ENCODE results near the gene DAP. TPM values are rescaled to one million over a fixed set of nuclear protein-coding genes. Genes with fewer than 3 reads are reported as not detected.

DAP gene
- total RNA-seq, 3 donors from 2014 or later (not counting 1 experiment from before 2014, with no cell fraction given), result 38.4 to 48.9 (median 44.9) TPM

GRCh38 chr5:10744681-10745080 is 16.4 kb downstream of the DAP start:
- H3K27me3 ChIP-seq (ENCODE audit: control insufficient read depth, insufficient read depth, low read length), result no peaks in the 10 kb centered on the region
- peaks cover 24% of the 10 kb centered on the region for H3K36me3 ChIP-seq (ENCODE audit: control insufficient read depth, insufficient read depth, low read length)
- no peak for TF ChIP-seq CTCF (IDR thresholded peaks at IDR 0.05)
- H3K4me1 Mint-ChIP-seq, result peaks cover 7 to 38% of the 10 kb centered on the region in 2 donors
- H3K27me3 Mint-ChIP-seq (ENCODE audit: low read depth in 2 of 2), result no peaks in the 10 kb centered on the region
- H3K4me3 Mint-ChIP-seq, result no peak overlapping the region
- 96% methylated on average over 8 of the region's 8 CpGs for WGBS (ENCODE audit: insufficient coverage)
- DNase-seq (no peak), ATAC-seq (no peak)
- H3K36me3 Mint-ChIP-seq, result peaks cover 29% of the 10 kb centered on the region
- H3K27ac ChIP-seq (ENCODE audit: low read length), result no peak overlapping the region
- H3K9me3 Mint-ChIP-seq, result peaks cover 0 to 4% of the 10 kb centered on the region in 2 donors
- no peaks in the 10 kb centered on the region for H3K9me3 ChIP-seq (ENCODE audit: control insufficient read depth, insufficient read depth, low read length)
- intact Hi-C loops (cut with micrococcal nuclease), result no loop called here
- no peak overlapping the region for H3K27ac Mint-ChIP-seq
- H3K4me3 ChIP-seq (ENCODE audit: low read length), result no peak overlapping the region
- H3K4me1 ChIP-seq (ENCODE audit: control insufficient read depth, insufficient read depth, low read length), result no peaks in the 10 kb centered on the region

- TF ChIP-seq CTCF (IDR thresholded peaks at IDR 0.05), result no peak
- ATAC-seq, result no peak
- no peak overlapping the region for H3K27ac Mint-ChIP-seq
- no peak overlapping the region for H3K4me3 Mint-ChIP-seq
- H3K4me1 ChIP-seq (ENCODE audit: control insufficient read depth, insufficient read depth, low read length), result no peaks in the 10 kb centered on the region
- no peaks in the 10 kb centered on the region for H3K9me3 ChIP-seq (ENCODE audit: control insufficient read depth, insufficient read depth, low read length)
- peaks cover 0 to 4% of the 10 kb centered on the region in 2 donors for H3K9me3 Mint-ChIP-seq
- H3K27ac ChIP-seq (ENCODE audit: low read length), result no peak overlapping the region
- no peaks in the 10 kb centered on the region for H3K27me3 Mint-ChIP-seq (ENCODE audit: low read depth in 2 of 2)
- H3K36me3 Mint-ChIP-seq, result peaks cover 29% of the 10 kb centered on the region
- peaks cover 7 to 35% of the 10 kb centered on the region in 2 donors for H3K4me1 Mint-ChIP-seq
- H3K27me3 ChIP-seq (ENCODE audit: control insufficient read depth, insufficient read depth, low read length), result no peaks in the 10 kb centered on the region
- intact Hi-C loops (cut with micrococcal nuclease), result no loop called here
- DNase-seq, result no peak
- H3K36me3 ChIP-seq (ENCODE audit: control insufficient read depth, insufficient read depth, low read length), result peaks cover 24% of the 10 kb centered on the region
- no peak overlapping the region for H3K4me3 ChIP-seq (ENCODE audit: low read length)
These were observed 17.1 kb downstream of the DAP start for GRCh38 chr5:10743951-10744350.

GRCh38 chr5:10743526-10743925 is 17.5 kb downstream of the DAP start:
- no peaks in the 10 kb centered on the region for H3K27me3 ChIP-seq (ENCODE audit: control insufficient read depth, insufficient read depth, low read length)
- H3K27ac Mint-ChIP-seq, result no peak overlapping the region
- no peak for ATAC-seq
- peaks cover 6 to 36% of the 10 kb centered on the region in 2 donors for H3K4me1 Mint-ChIP-seq
- no peak overlapping the region for H3K27ac ChIP-seq (ENCODE audit: low read length)
- no peak overlapping the region for H3K4me3 Mint-ChIP-seq
- H3K9me3 Mint-ChIP-seq, result peaks cover 0 to 4% of the 10 kb centered on the region in 2 donors
- peaks cover 24% of the 10 kb centered on the region for H3K36me3 ChIP-seq (ENCODE audit: control insufficient read depth, insufficient read depth, low read length)
- 58% methylated on average over 5 of the region's 5 CpGs for WGBS (ENCODE audit: insufficient coverage)
- H3K27me3 Mint-ChIP-seq (ENCODE audit: low read depth in 2 of 2), result no peaks in the 10 kb centered on the region
- no peak for TF ChIP-seq CTCF (IDR thresholded peaks at IDR 0.05)
- H3K4me3 ChIP-seq (ENCODE audit: low read length), result no peak overlapping the region
- intact Hi-C loops (cut with micrococcal nuclease), result no loop called here
- no peaks in the 10 kb centered on the region for H3K9me3 ChIP-seq (ENCODE audit: control insufficient read depth, insufficient read depth, low read length)
- H3K36me3 Mint-ChIP-seq, result peaks cover 31% of the 10 kb centered on the region
- H3K4me1 ChIP-seq (ENCODE audit: control insufficient read depth, insufficient read depth, low read length), result no peaks in the 10 kb centered on the region
- no peak for DNase-seq

GRCh38 chr5:10741661-10742060 is 19.4 kb downstream of the DAP start:
- Histone ChIP-seq H3K36me3 (ENCODE audit: control insufficient read depth, insufficient read depth, low read length) (peaks cover 13% of the 10 kb centered on the region), H3K27ac (ENCODE audit: low read length) (no peak overlapping the region), H3K9me3 (ENCODE audit: control insufficient read depth, insufficient read depth, low read length) (no peaks in the 10 kb centered on the region), H3K27me3 (ENCODE audit: control insufficient read depth, insufficient read depth, low read length) (no peaks in the 10 kb centered on the region), H3K4me3 (ENCODE audit: low read length) (no peak overlapping the region), H3K4me1 (ENCODE audit: control insufficient read depth, insufficient read depth, low read length) (peaks cover 2% of the 10 kb centered on the region)
- ATAC-seq, result no peak
- H3K36me3 Mint-ChIP-seq, result peaks cover 42% of the 10 kb centered on the region
- H3K9me3 Mint-ChIP-seq, result peaks cover 0 to 4% of the 10 kb centered on the region in 2 donors
- WGBS (ENCODE audit: insufficient coverage), result 90% methylated on average over 8 of the region's 9 CpGs
- intact Hi-C loops (cut with micrococcal nuclease), result no loop called here
- TF ChIP-seq CTCF (IDR thresholded peaks at IDR 0.05), result no peak
- no peak overlapping the region for H3K4me3 Mint-ChIP-seq
- H3K27me3 Mint-ChIP-seq (ENCODE audit: low read depth in 2 of 2), result no peaks in the 10 kb centered on the region
- no peak overlapping the region for H3K27ac Mint-ChIP-seq
- no peak for DNase-seq
- H3K4me1 Mint-ChIP-seq, result peaks cover 9 to 46% of the 10 kb centered on the region in 2 donors

Data from natural killer cell (primary cell).